HG02623 (cell line): ENCODE results near the gene CRACDL.
"Not testable (repeated sequence)": the region's sequence is repeated elsewhere in the genome, so short reads cannot be mapped to it uniquely, and the experiment has no call there.

Experiments
- ATAC-seq: cut with Tn5 transposase; IDR thresholded peaks from one replicate; pipeline ENCODE4 v1.9.1; 2021; ENCODE audit warnings: moderate library complexity; ENCODE audit not compliant: unreplicated experiment

Gene CRACDL

DNA sequence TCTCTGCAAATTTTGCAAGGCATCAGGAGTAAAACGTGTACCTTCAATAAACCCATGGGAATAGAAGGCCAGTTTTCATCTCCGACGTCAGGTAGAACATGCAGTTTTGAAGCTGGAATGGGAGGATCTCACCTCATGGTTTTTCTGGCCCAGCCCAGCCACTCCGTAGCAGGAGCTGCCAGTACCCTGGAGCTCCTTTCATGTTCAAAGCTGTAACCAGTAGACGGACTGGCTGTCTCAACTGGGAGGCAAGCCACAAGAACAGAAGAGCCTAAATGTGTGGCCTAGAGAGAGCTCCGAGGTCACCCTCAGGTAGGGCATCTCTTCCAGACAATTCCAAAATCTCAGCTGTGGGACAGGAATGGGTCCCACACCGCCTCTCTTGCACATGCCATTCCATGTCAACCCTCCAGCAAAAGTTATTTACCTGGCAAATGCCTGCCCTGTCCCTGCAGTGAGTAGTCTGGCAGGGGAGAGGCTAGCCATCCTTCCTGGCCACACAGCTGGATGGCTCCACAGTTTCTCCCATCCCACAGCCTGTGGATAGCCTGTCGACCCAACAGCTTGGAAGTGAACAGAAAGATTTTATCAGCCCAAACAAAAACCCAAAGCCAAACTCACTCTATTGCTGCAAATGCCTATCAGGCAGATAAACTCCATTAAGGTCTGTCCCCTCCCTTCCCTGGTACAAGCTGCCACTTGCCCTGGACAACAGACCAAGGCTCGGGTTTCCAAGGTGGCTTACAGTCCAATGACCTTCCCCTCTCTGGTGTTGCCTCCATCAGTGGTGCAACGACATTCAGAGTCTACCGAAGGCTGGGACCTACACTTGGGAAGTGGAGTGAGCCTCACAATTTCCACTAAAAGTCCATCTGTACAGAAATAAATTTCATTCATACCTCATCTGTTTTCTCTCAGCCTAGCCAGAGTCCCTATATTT, 27.8 kb downstream of the CRACDL start:
- ATAC-seq, result no peak

DNA sequence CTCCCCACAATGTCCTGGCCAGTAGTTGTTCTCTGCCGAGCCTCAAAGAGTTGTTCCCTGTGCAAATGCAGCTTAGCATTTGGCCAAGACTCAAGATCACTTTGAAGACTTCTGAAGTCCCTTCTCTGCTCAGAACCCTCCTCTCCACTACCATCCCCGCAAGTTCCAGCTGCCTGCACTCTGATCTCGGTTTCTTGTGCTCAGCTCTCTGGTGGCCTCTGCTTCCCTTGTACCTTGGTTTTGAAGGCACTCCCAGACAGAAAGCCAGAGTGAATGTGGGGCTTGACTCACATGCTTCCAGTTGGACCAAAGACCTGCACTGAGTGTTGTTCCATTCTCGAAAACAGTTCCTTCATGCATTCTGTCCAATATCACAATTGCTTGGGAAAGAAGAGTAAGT, 28.6 kb downstream of the CRACDL start:
- no peak for ATAC-seq

DNA sequence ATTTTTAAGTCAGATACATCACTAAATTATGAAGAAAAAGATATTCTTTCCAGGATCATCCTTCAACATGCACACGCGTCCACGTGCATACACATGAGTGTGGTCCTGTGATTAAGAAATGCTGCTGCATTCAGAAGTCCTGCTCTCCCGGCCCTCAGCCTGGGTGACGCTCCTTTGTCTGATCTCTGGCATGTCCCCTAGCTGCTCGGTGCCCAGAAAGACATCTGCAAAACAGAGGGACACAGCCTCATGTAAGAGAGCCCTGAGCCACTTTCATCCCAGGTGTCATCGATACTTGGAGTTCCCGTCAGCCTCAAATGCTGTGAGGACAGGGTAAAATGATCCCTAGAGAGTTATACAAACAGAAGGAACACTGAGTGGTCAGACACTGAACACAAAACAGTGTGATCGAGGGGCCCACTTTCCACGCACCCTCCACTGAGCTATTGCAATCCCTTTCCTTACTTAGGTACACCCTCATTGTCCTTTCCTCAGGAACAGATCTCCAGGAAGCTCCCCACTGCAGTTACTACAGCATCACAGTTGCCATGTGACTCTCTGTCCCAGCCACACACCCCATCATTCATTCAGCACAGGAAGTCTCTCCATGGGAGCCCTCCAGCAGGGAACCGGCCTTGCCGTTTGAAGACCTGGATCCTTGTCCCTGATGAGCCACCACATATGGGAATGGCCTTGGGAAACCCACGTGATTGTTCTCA, 32.1 kb downstream of the CRACDL start:
- ATAC-seq, result no peak

DNA sequence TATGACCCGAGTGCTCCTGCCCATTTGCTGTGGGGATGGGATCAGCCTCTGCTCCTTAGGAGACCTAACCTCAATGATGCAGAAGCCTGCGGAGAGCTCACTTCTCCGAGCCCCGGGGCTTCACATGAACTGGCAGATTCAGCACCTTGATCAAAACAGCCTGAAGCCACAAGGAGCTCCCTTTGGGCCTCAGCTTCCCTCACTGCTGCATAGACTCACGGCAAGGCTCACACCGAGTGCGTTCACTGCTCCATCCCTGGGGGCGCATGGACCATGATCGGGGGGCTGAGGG, 33.0 kb downstream of the CRACDL start:
- no peak for ATAC-seq

DNA sequence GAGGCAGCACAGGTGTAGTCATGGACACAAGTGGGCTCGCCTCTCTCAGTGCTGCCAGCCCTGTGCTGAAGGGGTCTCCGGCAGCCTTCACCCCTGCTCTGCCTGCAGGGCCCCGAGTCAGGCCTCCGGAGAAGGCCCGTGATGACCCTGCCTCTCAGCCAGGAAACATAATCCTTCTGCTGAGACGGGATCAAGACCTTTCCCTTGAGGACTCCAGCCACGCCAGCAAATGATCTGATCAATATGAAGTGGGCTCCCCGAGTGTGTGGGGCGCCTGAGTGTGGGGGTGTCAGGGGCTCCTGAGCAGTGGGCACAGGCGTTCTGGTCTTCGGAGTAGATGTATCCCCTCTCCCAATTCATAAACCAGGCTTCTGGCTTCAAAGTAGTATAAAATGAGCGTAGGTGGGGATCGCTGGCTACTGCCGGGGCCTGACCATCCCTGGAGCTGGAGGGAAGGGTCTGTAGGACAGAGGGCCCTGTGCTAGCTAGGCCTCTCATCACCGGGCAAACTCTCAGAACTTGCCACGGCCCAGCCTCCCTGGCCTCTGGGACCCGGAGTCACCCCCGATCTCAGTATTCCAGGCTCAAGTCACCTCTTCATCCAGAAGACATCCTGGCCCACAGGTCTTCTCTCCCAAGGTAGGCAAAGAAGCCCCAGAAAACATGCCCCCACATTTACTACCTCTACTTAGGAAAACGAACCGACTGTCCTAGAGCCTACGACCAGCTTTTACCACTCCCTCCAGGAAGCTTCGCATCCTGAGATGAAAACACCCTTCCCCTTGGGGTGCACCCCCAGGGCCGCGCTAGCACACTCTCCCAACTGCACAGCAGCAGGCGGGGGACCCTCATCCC, 33.6 kb downstream of the CRACDL start:
- ATAC-seq, result no peak

DNA sequence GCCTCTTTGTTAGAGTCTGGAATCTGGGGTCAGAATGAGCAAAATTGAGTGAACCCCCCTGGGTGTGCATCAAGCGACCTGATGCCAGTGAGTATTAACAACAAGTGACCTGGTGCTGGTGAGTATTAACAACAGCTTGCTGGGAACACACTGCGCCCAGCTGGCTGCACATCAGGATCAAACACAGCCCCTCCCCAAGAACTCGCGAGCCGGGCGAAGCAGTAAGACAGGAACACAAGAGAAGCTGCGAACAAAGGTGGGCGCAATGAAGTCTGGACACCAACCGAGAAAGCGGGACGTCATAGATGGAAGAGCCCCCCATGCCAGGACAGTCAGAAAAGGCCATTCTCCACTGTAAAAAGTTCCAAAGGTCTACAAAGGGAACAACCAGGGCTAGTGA, 34.3 kb downstream of the CRACDL start:
- ATAC-seq, result no peak

DNA sequence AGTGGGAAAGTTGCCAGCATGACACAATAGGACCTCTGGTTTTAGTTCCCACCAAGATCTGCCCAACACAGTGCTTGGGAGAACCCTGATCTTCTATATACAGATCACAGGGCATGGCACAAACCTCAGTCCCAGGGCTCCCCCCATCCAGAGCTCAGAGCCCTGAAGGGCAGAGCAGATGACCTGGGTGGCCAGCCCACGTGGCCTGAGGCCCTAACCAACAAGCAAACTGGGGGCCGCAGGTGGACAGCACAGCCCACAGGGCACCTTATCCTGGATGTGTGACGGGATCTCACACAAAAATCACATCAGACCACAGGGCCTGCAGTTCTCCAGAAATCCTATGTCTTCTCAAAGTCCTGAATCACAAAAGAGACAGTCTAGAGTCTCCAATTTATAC, 34.7 kb downstream of the CRACDL start:
- no peak for ATAC-seq

DNA sequence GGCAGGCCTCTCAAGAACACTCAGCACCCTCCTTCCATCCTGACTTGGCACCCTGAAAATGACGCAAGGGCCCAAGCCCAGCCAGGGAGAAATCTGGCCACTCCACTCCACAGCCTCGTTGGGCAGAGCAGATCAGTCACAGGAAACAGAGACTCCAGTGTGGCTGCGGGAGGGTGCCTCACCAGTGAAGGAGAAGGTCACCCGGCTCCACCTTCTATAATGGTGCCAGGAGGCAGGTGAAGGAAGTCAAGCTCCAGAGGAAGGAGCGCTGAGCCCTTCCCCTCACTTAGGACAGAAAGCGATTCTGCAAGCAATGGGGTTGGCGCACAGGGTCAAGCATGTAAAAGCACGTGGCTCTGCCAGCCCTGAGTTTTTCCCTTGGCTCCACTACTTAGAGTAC, 35.3 kb downstream of the CRACDL start:
- ATAC-seq, result no peak

DNA sequence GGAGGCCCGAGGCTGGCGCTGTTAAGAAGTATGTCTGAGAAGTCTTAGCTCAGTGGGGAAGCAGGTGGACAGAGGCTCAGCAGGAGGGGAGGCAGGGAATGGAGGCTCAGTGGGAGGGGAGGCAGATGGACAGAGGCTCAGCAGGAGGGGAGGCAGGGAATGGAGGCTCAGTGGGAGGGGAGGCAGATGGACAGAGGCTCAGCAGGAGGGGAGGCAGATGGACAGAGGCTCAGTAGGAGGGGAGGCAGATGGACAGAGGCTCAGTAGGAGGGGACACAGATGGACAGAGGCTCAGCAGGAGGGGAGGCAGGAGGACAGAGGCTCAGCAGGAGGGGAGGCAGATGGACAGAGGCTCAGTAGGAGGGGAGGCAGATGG, 36.3 kb downstream of the CRACDL start:
- ATAC-seq, result not testable (repeated sequence)

DNA sequence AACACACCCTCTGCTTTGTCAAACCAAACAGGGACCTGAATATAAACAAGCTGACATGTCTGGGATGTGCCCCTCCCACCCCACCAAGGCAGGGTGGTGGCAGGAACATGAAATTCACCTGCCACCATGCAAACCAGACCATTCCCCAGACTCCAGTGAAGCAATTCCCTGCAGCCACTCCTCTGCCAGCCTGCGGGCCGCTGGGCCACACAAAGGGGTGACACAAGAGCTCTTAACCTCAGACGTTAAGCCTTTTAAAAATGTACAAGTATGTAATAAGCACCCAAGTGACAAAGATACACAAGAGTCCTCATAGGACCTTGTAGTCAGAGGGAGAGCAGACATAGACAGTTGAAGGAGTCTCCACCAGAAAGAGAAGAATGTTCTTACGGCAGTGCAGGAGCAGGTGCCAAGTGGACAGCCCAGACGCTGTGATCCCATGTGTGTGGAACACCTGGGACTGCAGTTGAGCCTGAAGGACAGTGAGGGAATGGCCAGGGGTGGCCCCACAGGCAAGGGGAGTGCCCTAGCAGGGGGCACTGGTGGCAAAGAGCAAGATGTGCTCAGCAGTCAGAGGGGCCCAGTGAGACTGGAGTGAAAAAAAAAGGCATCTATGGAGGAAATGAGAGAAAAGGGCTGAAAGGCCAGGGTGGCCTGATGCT, 36.9 kb downstream of the CRACDL start:
- ATAC-seq, result no peak

DNA sequence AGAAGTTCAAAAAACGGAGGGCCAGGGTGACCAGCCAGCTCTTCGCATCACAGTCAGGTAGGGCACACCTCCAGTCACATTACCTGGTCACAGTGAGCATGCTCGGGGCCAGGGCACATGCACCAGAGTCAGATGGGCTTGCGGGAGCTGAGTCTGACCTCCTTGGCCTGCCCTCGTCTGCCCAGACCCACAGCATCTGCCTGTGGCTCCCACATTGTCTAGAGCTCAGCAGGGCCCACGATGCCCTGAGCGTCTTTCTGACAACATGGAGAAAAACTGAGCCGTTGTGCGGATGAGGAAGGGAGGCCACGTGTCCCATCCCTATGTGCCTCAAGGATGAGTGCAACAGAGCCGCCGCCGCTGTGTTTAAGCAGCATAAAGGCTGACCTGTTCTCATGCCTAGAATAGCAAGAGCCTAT, 37.6 kb downstream of the CRACDL start:
- no peak for ATAC-seq

DNA sequence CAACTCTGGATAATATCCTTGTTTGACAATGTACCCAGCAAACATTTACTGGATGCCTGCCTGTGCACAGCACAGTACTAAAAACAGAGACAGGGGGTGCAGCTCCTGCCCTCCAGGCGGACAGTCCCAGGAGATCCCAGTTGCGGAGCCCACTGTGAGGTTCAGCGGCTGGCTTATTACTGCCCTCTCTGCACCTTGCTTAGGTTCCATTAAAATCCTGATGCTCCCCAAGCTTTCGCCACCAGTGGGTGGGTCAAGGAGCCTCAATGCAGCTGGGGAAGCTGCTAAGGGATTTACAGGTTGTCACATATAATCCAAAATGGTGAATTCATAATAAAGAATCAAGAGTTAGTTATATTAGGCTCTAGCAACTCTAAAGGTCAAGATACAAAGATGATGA, 38.3 kb downstream of the CRACDL start:
- no peak for ATAC-seq

DNA sequence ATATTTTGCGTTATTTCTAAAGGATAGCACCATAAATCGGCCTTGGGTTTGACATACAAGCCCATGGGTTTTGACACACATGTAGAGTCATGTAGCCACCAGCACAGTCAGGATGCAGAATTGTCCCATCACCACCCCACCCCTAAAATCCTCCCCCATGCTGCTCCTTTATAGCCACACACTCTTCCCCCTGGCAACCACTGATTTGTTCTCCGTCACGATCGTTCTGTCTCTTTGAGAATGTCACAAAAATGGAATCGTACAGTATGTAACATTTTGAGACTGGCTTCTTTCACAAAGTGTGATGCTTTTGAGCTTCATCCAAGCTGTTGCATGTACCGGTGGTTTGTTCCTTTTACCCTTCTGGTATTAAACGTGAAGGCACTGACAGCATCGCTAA, 39.1 kb downstream of the CRACDL start:
- ATAC-seq, result no peak

DNA sequence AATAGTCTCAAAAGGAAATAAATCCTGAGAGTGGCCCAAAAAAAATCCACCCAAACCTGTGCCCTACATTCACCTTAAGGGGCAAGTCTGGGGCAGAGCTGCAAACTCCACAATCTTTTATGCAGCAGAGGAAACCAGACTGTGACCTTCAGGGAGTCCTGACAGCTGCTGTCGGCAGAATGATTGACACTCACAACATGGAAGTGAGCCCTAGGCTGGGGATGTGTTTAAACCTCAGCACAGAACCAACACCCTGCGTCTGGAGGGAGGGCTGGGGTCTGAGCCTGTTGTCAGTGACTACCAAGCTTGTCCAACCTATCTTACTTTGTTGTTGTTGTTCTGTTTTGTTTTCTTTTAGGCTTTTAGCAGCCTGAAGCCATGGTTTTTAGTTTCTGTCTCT, 39.6 kb downstream of the CRACDL start:
- ATAC-seq, result no peak

DNA sequence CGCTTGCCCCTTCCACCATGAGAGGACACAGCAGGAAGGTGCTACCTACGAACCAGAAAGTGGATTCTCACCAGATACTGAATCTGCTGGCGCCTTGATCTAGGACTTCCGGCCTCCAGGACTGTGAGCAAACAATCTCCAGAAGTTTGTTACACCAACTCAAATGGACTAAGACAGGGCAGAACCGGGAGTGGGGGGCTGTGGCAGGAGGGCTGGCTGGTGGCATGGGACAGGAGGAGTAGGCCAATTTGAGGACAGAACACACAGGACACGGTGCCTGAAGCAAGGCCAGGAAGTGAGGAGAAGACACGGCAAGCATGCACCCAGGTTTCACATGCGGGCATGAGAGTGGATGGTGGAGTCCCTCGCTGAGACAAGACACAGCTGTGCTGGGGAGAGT, 40.1 kb downstream of the CRACDL start:
- no peak for ATAC-seq

DNA sequence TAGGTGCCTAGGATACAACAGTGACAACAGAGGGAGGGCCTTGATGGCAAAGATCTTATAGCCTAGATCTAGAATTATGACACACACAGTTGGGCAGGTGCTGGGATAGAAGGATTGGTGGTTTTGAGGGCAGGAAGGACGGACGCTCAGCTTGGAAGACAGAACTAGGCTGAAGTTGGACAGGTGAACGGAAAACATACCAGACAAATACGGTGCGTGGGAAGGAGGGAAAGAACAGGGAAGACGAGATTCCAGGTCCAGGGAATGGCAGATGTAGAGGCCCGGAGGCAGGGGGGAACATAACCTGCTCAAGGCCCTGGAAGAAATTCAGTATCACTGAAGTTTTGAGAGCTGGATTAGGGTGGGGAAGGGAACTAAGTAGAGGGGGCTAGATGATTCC, 40.8 kb downstream of the CRACDL start:
- no peak for ATAC-seq

DNA sequence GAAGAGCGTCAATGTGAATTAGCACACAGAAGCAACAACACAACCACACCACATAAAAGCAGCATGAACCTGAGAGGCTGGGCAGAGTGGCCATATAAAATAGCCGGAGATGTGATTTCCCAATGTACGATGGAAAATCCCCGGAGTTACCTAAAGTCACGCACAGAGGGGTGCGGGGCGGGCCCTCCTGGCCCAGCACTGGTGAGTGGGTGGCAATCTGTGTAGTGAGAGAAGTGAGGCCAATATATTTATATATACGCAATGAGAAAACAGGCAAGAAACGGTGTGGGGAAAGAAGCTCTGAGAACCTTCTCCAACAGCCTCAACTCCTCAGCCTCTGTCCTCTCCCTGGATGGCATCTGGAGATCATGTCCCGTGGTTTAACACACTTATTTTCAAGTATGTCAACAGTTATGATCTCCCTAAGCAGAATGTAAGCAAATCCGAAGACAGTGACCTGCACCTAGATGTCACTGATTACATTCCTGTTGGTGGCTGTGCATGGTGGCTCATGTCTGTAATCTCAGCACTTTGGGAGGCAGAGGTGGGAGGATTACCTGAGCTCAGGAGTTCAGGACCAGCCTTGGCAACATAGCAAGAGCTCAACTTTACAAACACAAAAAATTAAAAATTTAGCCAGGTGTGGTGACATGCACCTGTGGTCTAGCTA, 41.6 kb downstream of the CRACDL start:
- ATAC-seq, result no peak

DNA sequence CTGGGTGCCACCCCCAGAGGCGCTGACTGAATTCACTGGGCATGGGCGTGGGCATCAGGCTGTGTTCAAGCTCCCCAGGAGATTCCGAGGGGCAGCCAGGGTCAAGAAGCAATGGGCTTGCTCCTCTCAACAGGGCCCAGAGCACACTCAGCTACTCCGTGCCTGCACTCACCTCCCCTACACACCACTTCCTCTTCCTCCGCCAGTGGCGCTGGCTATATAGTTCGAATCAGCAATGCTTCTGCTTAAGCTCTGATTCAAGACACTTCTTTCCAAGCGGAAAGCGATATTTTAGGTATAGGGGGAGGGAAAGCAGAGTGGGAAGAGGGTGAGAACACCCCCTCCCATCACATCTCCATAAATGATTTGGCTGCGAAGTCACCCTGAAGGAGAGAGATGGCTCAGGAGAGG, 42.1 kb downstream of the CRACDL start:
- no peak for ATAC-seq

DNA sequence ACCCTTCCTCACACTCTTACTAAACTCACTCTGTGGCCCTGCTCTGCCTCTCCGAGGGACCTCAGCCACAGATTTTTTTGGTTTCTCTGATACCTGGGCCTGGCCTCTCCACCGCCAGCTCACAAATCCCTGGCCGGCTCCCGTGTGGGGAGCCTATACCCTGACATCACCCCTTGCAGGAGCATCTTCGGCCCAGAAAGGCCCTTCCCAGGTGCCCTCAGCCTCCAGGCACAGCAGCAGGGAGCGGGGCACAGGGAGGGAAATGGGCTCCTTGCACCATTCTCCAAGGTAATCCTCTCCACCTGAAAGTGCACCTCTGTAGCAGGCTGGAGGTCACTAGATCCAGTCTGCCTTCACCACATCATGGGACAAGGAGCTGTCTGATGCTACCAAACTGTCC, 43.2 kb downstream of the CRACDL start:
- no peak for ATAC-seq

DNA sequence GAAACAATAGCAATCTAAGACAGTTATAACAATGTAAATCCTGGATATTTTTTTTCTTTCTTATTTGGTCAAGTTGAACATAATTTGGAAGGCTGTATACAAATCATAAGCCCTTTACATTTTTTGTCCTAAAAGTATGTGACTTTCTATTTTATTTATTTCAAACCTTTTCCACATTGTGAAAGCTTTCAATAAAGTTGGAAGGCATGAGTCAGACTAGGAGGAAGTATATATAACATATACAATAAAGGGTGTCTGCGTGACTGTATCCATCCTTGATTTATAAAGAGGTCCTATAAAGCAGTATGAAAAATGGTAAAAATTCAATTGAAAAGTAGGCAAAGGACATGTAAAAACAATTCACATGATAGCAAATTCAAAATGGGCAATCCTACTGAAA, 44.4 kb downstream of the CRACDL start:
- no peak for ATAC-seq
